ENCODE measurements around the gene NT5DC2.

Gene NT5DC2

GRCh38 chr3:52490939-52491526 is 42.6 kb downstream of the NT5DC2 start:
- DNase-seq (ENCODE audit: insufficient read length) (no peak), FAIRE-seq (no peak)
- TF ChIP-seq TAF1 (IDR thresholded peaks at IDR 0.05; ENCODE audit: borderline replicate concordance, low read depth, low read length): no peak
- TF ChIP-seq POLR2AphosphoS5 (IDR thresholded peaks at IDR 0.05; ENCODE audit: low read depth, low read length): no peak
- no peak for TF ChIP-seq POLR2A (IDR thresholded peaks at IDR 0.05; ENCODE audit: low read depth, low read length)

- FAIRE-seq (no peak), DNase-seq (ENCODE audit: insufficient read length) (no peak)
- TF ChIP-seq POLR2A (IDR thresholded peaks at IDR 0.05; ENCODE audit: low read depth, low read length) (no peak), POLR2AphosphoS5 (IDR thresholded peaks at IDR 0.05; ENCODE audit: low read depth, low read length) (no peak), TAF1 (IDR thresholded peaks at IDR 0.05; ENCODE audit: borderline replicate concordance, low read depth, low read length) (no peak)
Observed at GRCh38 chr3:52490035-52490938, 43.4 kb downstream of the NT5DC2 start.

- FAIRE-seq (no peak), DNase-seq (ENCODE audit: insufficient read length) (no peak)
- no peak for TF ChIP-seq POLR2AphosphoS5 (IDR thresholded peaks at IDR 0.05; ENCODE audit: low read depth, low read length)
- TF ChIP-seq TAF1 (IDR thresholded peaks at IDR 0.05; ENCODE audit: borderline replicate concordance, low read depth, low read length): no peak
- no peak for TF ChIP-seq POLR2A (IDR thresholded peaks at IDR 0.05; ENCODE audit: low read depth, low read length)
Observed at GRCh38 chr3:52489453-52489852, 44.2 kb downstream of the NT5DC2 start.

- DNase-seq (ENCODE audit: insufficient read length): no peak
- FAIRE-seq: no peak
- no peak for TF ChIP-seq POLR2AphosphoS5 (IDR thresholded peaks at IDR 0.05; ENCODE audit: low read depth, low read length)
- no peak for TF ChIP-seq TAF1 (IDR thresholded peaks at IDR 0.05; ENCODE audit: borderline replicate concordance, low read depth, low read length)
- no peak for TF ChIP-seq POLR2A (IDR thresholded peaks at IDR 0.05; ENCODE audit: low read depth, low read length)
Observed at GRCh38 chr3:52488746-52489145, 44.9 kb downstream of the NT5DC2 start.

GRCh38 chr3:52487788-52488691 is 45.6 kb downstream of the NT5DC2 start:
- FAIRE-seq: no peak
- DNase-seq (ENCODE audit: insufficient read length): no peak
- TF ChIP-seq POLR2AphosphoS5 (IDR thresholded peaks at IDR 0.05; ENCODE audit: low read depth, low read length): no peak
- TF ChIP-seq POLR2A (IDR thresholded peaks at IDR 0.05; ENCODE audit: low read depth, low read length): no peak

- no peak; the same call in 1 of the 2 replicates for TF ChIP-seq POLR2A (IDR thresholded peaks at IDR 0.05; ENCODE audit: low read depth, low read length)
- TF ChIP-seq POLR2AphosphoS5 (IDR thresholded peaks at IDR 0.05; ENCODE audit: low read depth, low read length): no peak; the same call in 1 of the 2 replicates
- TF ChIP-seq TAF1 (IDR thresholded peaks at IDR 0.05; ENCODE audit: borderline replicate concordance, low read depth, low read length): no peak
- FAIRE-seq (no peak), DNase-seq (ENCODE audit: insufficient read length) (no peak)
Observed at GRCh38 chr3:52487050-52487787, 46.4 kb downstream of the NT5DC2 start.

- TF ChIP-seq POLR2AphosphoS5 (IDR thresholded peaks at IDR 0.05; ENCODE audit: low read depth, low read length): no peak
- no peak for TF ChIP-seq TAF1 (IDR thresholded peaks at IDR 0.05; ENCODE audit: borderline replicate concordance, low read depth, low read length)
- TF ChIP-seq POLR2A (IDR thresholded peaks at IDR 0.05; ENCODE audit: low read depth, low read length): no peak
- no peak for FAIRE-seq
- no peak for DNase-seq (ENCODE audit: insufficient read length)
Observed at GRCh38 chr3:52484680-52485461, 48.8 kb downstream of the NT5DC2 start.

GRCh38 chr3:52483577-52484381 is 49.9 kb downstream of the NT5DC2 start:
- DNase-seq (ENCODE audit: insufficient read length): no peak
- FAIRE-seq: no peak
- no peak for TF ChIP-seq POLR2A (IDR thresholded peaks at IDR 0.05; ENCODE audit: low read depth, low read length)
- TF ChIP-seq TAF1 (IDR thresholded peaks at IDR 0.05; ENCODE audit: borderline replicate concordance, low read depth, low read length): no peak
- TF ChIP-seq POLR2AphosphoS5 (IDR thresholded peaks at IDR 0.05; ENCODE audit: low read depth, low read length): no peak

- FAIRE-seq: no peak
- no peak for DNase-seq (ENCODE audit: insufficient read length)
- peak; percentile 47; the same call in 1 of the 2 replicates for TF ChIP-seq POLR2AphosphoS5 (IDR thresholded peaks at IDR 0.05; ENCODE audit: low read depth, low read length)
- TF ChIP-seq TAF1 (IDR thresholded peaks at IDR 0.05; ENCODE audit: borderline replicate concordance, low read depth, low read length): no peak
- 0 out of 2 replicates have a peak, but pooled peaks have one; percentile 33 for TF ChIP-seq POLR2A (IDR thresholded peaks at IDR 0.05; ENCODE audit: low read depth, low read length)
Observed at GRCh38 chr3:52483081-52483480, 50.6 kb downstream of the NT5DC2 start.
